ENCODE results near the gene PTGES3. TPM values are rescaled to one million over a fixed set of nuclear protein-coding genes. Genes with fewer than 3 reads are reported as not detected.

The PTGES3 gene
- polyA plus RNA-seq, 3 donors = 46.1 to 232 (median 187) TPM

GRCh38 chr12:56629459-56630179, 58.5 kb downstream of the PTGES3 start:
- Mint-ChIP-seq H3K36me3 (peaks cover 14 to 29% of the 10 kb centered on the region in 2 donors), H3K27ac (peak overlapping the region; percentile 93 to 99 (median 97)), H3K4me1 (peaks cover 63% of the 10 kb centered on the region), H3K27me3 (ENCODE audit: low read depth in 3 of 3) (no peaks in the 10 kb centered on the region), H3K9me3 (no peaks in the 10 kb centered on the region), H3K4me3 (peak overlapping the region; percentile 98 to 99)
- no peaks in the 10 kb centered on the region for H3K9me3 ChIP-seq (replicated peaks in 1 of 2; ENCODE audit: control insufficient read depth in 1 of 2, insufficient read depth in 1 of 2, low read length in 2 of 2)
- peaks cover 2 to 19% of the 10 kb centered on the region in 2 donors for H3K36me3 ChIP-seq (replicated peaks in 1 of 2; ENCODE audit: control insufficient read depth in 1 of 2, insufficient read depth in 2 of 2, low read length in 2 of 2)
- H3K4me2 ChIP-seq (replicated peaks; ENCODE audit: extremely low read depth, low read length, poor library complexity, severe bottlenecking) = peak overlapping the region; percentile 80
- H4K20me1 ChIP-seq (ENCODE audit: insufficient read depth, low read length) = peaks cover 80% of the 10 kb centered on the region
- no peak for TF ChIP-seq CTCF (IDR thresholded peaks at IDR 0.05)
- intact Hi-C loops (cut with micrococcal nuclease) = no loop called here
- H3K4me3 ChIP-seq (replicated peaks in 1 of 3; ENCODE audit: low read depth in 2 of 3, low read length in 3 of 3) = peak overlapping the region; percentile 88 to 100 (median 91)
- H3K27me3 ChIP-seq (ENCODE audit: control insufficient read depth in 2 of 2, insufficient read depth in 2 of 2, low read length in 2 of 2) = no peaks in the 10 kb centered on the region
- peaks cover 99% of the 10 kb centered on the region for H3K79me2 ChIP-seq (ENCODE audit: insufficient read depth, low read length)
- peak in 1 of 3 donors; percentile 33 for DNase-seq
- peak overlapping the region; percentile 66 for H2AFZ ChIP-seq (ENCODE audit: insufficient read depth, low read depth, low read length, poor library complexity, severe bottlenecking)
- peak overlapping the region; percentile 96 for H3K9ac ChIP-seq (ENCODE audit: insufficient read depth, low read length, poor library complexity, severe bottlenecking)
- peak overlapping the region; percentile 89 to 97 for H3K27ac ChIP-seq (ENCODE audit: low read depth in 1 of 2, low read length in 2 of 2)
- under 1% methylated on average over 36 of the region's 46 CpGs for WGBS (ENCODE audit: insufficient coverage)
- peaks cover 52 to 54% of the 10 kb centered on the region in 2 donors for H3K4me1 ChIP-seq (ENCODE audit: control insufficient read depth in 1 of 2, insufficient read depth in 2 of 2, low read length in 2 of 2)

GRCh38 chr12:56628671-56629458, 59.2 kb downstream of the PTGES3 start:
- peak overlapping the region; percentile 93 to 99 (median 97) for H3K27ac Mint-ChIP-seq
- peaks cover 2 to 26% of the 10 kb centered on the region in 2 donors for H3K36me3 ChIP-seq (replicated peaks in 1 of 2; ENCODE audit: control insufficient read depth in 1 of 2, insufficient read depth in 2 of 2, low read length in 2 of 2)
- H3K9me3 ChIP-seq (replicated peaks in 1 of 2; ENCODE audit: control insufficient read depth in 1 of 2, insufficient read depth in 1 of 2, low read length in 2 of 2) = no peaks in the 10 kb centered on the region
- peaks cover 45 to 47% of the 10 kb centered on the region in 2 donors for H3K4me1 ChIP-seq (ENCODE audit: control insufficient read depth in 1 of 2, insufficient read depth in 2 of 2, low read length in 2 of 2)
- intact Hi-C loops (cut with micrococcal nuclease) = no loop called here
- H3K27me3 ChIP-seq (ENCODE audit: control insufficient read depth in 2 of 2, insufficient read depth in 2 of 2, low read length in 2 of 2) = no peaks in the 10 kb centered on the region
- peak overlapping the region; percentile 89 to 97 for H3K27ac ChIP-seq (ENCODE audit: low read depth in 1 of 2, low read length in 2 of 2)
- peak overlapping the region; percentile 96 for H3K9ac ChIP-seq (ENCODE audit: insufficient read depth, low read length, poor library complexity, severe bottlenecking)
- H3K79me2 ChIP-seq (ENCODE audit: insufficient read depth, low read length) = peaks cover 99% of the 10 kb centered on the region
- H3K4me3 Mint-ChIP-seq = peak overlapping the region; percentile 98 to 99
- H3K36me3 Mint-ChIP-seq = peaks cover 20 to 36% of the 10 kb centered on the region in 2 donors
- H3K4me1 Mint-ChIP-seq = peaks cover 62% of the 10 kb centered on the region
- peak overlapping the region; percentile 80 for H3K4me2 ChIP-seq (replicated peaks; ENCODE audit: extremely low read depth, low read length, poor library complexity, severe bottlenecking)
- H3K27me3 Mint-ChIP-seq (ENCODE audit: low read depth in 3 of 3) = no peaks in the 10 kb centered on the region
- H2AFZ ChIP-seq (ENCODE audit: insufficient read depth, low read depth, low read length, poor library complexity, severe bottlenecking) = peak overlapping the region; percentile 66
- WGBS (ENCODE audit: insufficient coverage) = 0% methylated on average over 5 of the region's 18 CpGs
- peaks cover 80% of the 10 kb centered on the region for H4K20me1 ChIP-seq (ENCODE audit: insufficient read depth, low read length)
- peak; percentile 65 to 75 (median 73) for DNase-seq
- no peaks in the 10 kb centered on the region for H3K9me3 Mint-ChIP-seq
- peak overlapping the region; percentile 88 to 100 (median 91) for H3K4me3 ChIP-seq (replicated peaks in 1 of 3; ENCODE audit: low read depth in 2 of 3, low read length in 3 of 3)
- TF ChIP-seq CTCF (IDR thresholded peaks at IDR 0.05) = no peak
